ENCODE results near the gene CDC25A.
"Not testable (repeated sequence)": the region's sequence is repeated elsewhere in the genome, so short reads cannot be mapped to it uniquely, and the experiment has no call there.

Gene CDC25A

GRCh38 chr3:48188266-48189201, at the start of gene CDC25A:
CDC25A (minus strand) TSS chr3:48188417; CDS start chr3:48187947, 470 bp downstream.
- DNase-seq, result peak; percentile 92

- no peak for DNase-seq
These were observed 48.3 kb upstream of the CDC25A start for GRCh38 chr3:48236531-48236930.

GRCh38 chr3:48233542-48233941, 45.3 kb upstream of the CDC25A start:
- DNase-seq, result no peak

- no peak for DNase-seq
These were observed 44.5 kb upstream of the CDC25A start for GRCh38 chr3:48232734-48233133.

- DNase-seq, result no peak
These were observed 44.0 kb upstream of the CDC25A start for GRCh38 chr3:48232232-48232631.

GRCh38 chr3:48226939-48227338, 38.7 kb upstream of the CDC25A start:
- no peak for DNase-seq

GRCh38 chr3:48225587-48225986, 37.4 kb upstream of the CDC25A start:
- no peak for DNase-seq

- no peak for DNase-seq
These were observed 34.6 kb upstream of the CDC25A start, which contains the start of gene CAMP for GRCh38 chr3:48222616-48223513. CAMP (plus strand) TSS chr3:48223495; CDS start chr3:48223512, 17 bp downstream.

- DNase-seq, result no peak
These were observed 32.5 kb upstream of the CDC25A start for GRCh38 chr3:48220746-48221145.

GRCh38 chr3:48219543-48219942, 31.3 kb upstream of the CDC25A start:
- DNase-seq, result no peak

- DNase-seq, result no peak
These were observed 30.3 kb upstream of the CDC25A start for GRCh38 chr3:48218537-48218936.

GRCh38 chr3:48217449-48217848, 29.2 kb upstream of the CDC25A start:
- no peak for DNase-seq

- DNase-seq, result no peak
These were observed 27.7 kb upstream of the CDC25A start for GRCh38 chr3:48215876-48216275.

GRCh38 chr3:48215466-48215865, 27.2 kb upstream of the CDC25A start:
- DNase-seq, result no peak

GRCh38 chr3:48215019-48215418, 26.8 kb upstream of the CDC25A start:
- no peak for DNase-seq

GRCh38 chr3:48214225-48214624, 26.0 kb upstream of the CDC25A start:
- DNase-seq, result no peak

- not testable (repeated sequence) for DNase-seq
These were observed 23.6 kb upstream of the CDC25A start for GRCh38 chr3:48211776-48212175.

- not testable (repeated sequence) for DNase-seq
These were observed 22.3 kb upstream of the CDC25A start for GRCh38 chr3:48210534-48210933.

GRCh38 chr3:48209445-48209844, 21.2 kb upstream of the CDC25A start:
- no peak for DNase-seq

GRCh38 chr3:48208076-48208475, 19.9 kb upstream of the CDC25A start:
- no peak for DNase-seq

GRCh38 chr3:48202632-48203031, 14.4 kb upstream of the CDC25A start:
- DNase-seq, result no peak

GRCh38 chr3:48199117-48199516, 10.9 kb upstream of the CDC25A start:
- no peak for DNase-seq

GRCh38 chr3:48196611-48197010, 8.4 kb upstream of the CDC25A start:
- no peak for DNase-seq
